Activated T-helper 1 cell treated with anti-CD3 and anti-CD28 coated beads, Interleukin-12 subunit alpha, Interleukin-12 subunit beta, Interleukin-2, Interleukin-4 antibody, amounts not matched to agents 30 ng/mL and 10 ng/mL and 1 ng/mL, durations not matched to agents 14 hours and 24 hours and 36 hours (primary cell): Measurements from ENCODE around the gene TMEM182. TPM values are rescaled to one million over a fixed set of nuclear protein-coding genes. Genes with fewer than 3 reads are reported as not detected.

ENCODE experiments used
- DNase-seq: peaks from one replicate; pipeline ENCODE4 v3.0.0; 2021; ENCODE audit warnings: low spot score
- H3K27ac Mint-ChIP-seq: one replicate; pipeline ENCODE4 v1.8.0; 2021; ENCODE audit warnings: mild to moderate bottlenecking, mixed read lengths
- H3K27me3 Mint-ChIP-seq: one replicate; pipeline ENCODE4 v1.8.0; 2022; ENCODE audit warnings: mild to moderate bottlenecking, moderate library complexity, mixed read lengths; ENCODE audit not compliant: insufficient read depth
- H3K36me3 Mint-ChIP-seq: one replicate; pipeline ENCODE4 v1.8.0; 2021; ENCODE audit warnings: low read depth, mixed read lengths
- H3K4me1 Mint-ChIP-seq: one replicate; pipeline ENCODE4 v1.8.0; 2021; ENCODE audit warnings: low read depth, mixed read lengths
- H3K4me3 Mint-ChIP-seq: one replicate; pipeline ENCODE4 v1.8.0; 2021; ENCODE audit warnings: mild to moderate bottlenecking, moderate library complexity, mixed read lengths
- H3K9me3 Mint-ChIP-seq: one replicate; pipeline ENCODE4 v1.8.0; 2021; ENCODE audit warnings: mixed read lengths
- intact Hi-C: fragments of 100-400 bp; cut with micrococcal nuclease; formaldehyde crosslinking; loops from one replicate; pipeline ENCODE4 v1.15.1; 2024
- total RNA-seq: library from RNA; stranded (reverse); gene quantifications from 2 replicates; pipeline ENCODE4 v1.2.3, GENCODE V29; 2022

Gene TMEM182
- total RNA-seq, 1 donor from 2014 or later: 4.4 TPM

DNA sequence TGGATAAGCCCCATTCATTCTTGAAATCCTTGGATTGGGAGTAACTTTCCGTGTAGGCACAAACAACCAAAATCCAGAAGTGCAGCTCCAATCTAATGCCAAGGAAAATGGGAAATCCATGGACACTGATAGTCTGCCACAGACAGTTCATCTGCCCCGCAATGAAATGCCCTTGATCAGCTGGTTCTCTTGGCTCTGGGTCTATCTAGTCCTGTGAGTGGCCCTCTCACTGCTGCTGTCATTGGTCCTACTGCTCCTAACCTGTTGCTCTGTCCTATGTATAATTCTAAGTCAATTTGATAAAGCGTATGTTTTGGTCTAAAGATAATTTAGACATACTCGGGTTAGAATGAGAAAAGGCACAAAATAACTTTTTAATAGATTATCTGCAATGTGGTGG, 13.7 kb upstream of the TMEM182 start:
- intact Hi-C loops: no loop called here
- Mint-ChIP-seq H3K27ac (no peak overlapping the region), H3K36me3 (no peaks in the 10 kb centered on the region), H3K27me3 (peaks cover 6% of the 10 kb centered on the region), H3K9me3 (no peaks in the 10 kb centered on the region), H3K4me1 (no peaks in the 10 kb centered on the region), H3K4me3 (no peak overlapping the region)
- DNase-seq: no peak

DNA sequence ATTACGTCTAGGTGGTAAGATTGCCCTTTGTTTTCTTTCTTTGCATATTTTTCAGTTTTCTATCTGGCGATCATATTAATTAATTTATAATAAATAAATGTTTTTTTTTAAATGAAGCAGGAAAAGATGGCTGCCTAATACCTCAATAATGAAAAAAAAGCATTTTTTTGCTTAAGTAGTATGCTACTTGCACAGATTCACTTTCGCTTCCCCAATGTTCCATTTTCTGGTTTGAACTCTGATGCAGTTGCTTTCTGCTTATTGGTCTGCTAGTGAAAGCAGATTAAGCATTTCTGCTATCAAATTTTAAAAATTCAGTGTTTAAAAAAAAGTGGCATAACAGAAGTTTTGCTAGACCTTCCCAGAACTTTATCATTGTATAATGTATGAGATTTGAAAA, 11.9 kb upstream of the TMEM182 start:
- Mint-ChIP-seq H3K4me1 (no peaks in the 10 kb centered on the region), H3K27ac (no peak overlapping the region), H3K4me3 (no peak overlapping the region), H3K36me3 (no peaks in the 10 kb centered on the region), H3K9me3 (no peaks in the 10 kb centered on the region), H3K27me3 (peaks cover 1% of the 10 kb centered on the region)
- intact Hi-C loops: no loop called here
- DNase-seq: no peak

DNA sequence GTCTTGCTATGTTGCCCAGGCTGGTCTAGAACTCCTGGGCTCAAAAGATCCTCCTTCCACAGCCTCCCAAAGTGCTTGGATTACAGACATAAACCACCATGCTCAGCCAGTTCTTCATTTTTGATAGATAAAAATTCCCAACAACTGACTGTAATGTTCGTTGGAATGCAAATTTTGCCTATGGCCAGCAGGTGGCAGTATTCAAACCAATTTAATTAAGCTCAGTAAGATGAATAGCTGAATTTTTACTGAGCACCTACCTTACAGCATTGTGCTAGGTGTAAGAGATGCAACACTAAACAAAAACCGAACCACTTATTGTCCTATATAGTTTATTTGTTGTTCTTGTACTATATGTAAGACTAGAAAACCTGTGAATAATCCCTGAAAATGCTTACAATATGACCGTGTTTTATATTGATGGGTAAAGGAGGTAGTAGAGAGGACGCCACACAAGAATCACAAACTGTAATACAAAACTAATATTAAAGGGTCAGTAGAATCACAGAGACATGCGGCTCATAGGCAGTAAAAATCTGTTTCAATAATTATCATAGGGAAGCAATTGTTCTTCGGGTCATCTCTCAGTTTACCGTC, 8.2 kb upstream of the TMEM182 start:
- Mint-ChIP-seq H3K36me3 (no peaks in the 10 kb centered on the region), H3K4me1 (no peaks in the 10 kb centered on the region), H3K4me3 (no peak overlapping the region), H3K27ac (no peak overlapping the region), H3K27me3 (no peaks in the 10 kb centered on the region), H3K9me3 (no peaks in the 10 kb centered on the region)
- intact Hi-C loops: loop anchor here (1.0 kb wide), 1 partner anchor 53 kb away; no protein-coding TSS in a partner anchor
- no peak for DNase-seq

GRCh38 chr2:102754456-102755145, 7.2 kb upstream of the TMEM182 start:
- H3K4me3 Mint-ChIP-seq: no peak overlapping the region
- no peak overlapping the region for H3K27ac Mint-ChIP-seq
- no peaks in the 10 kb centered on the region for H3K4me1 Mint-ChIP-seq
- no peaks in the 10 kb centered on the region for H3K9me3 Mint-ChIP-seq
- H3K27me3 Mint-ChIP-seq: no peaks in the 10 kb centered on the region
- H3K36me3 Mint-ChIP-seq: no peaks in the 10 kb centered on the region
- intact Hi-C loops: no loop called here
- no peak for DNase-seq

- intact Hi-C loops: no loop called here
- no peak for DNase-seq
- H3K27me3 Mint-ChIP-seq: no peaks in the 10 kb centered on the region
- H3K36me3 Mint-ChIP-seq: no peaks in the 10 kb centered on the region
- no peaks in the 10 kb centered on the region for H3K4me1 Mint-ChIP-seq
- no peaks in the 10 kb centered on the region for H3K9me3 Mint-ChIP-seq
- H3K27ac Mint-ChIP-seq: no peak overlapping the region
- H3K4me3 Mint-ChIP-seq: no peak overlapping the region
These were observed 6.5 kb upstream of the TMEM182 start for GRCh38 chr2:102755284-102755683.

DNA sequence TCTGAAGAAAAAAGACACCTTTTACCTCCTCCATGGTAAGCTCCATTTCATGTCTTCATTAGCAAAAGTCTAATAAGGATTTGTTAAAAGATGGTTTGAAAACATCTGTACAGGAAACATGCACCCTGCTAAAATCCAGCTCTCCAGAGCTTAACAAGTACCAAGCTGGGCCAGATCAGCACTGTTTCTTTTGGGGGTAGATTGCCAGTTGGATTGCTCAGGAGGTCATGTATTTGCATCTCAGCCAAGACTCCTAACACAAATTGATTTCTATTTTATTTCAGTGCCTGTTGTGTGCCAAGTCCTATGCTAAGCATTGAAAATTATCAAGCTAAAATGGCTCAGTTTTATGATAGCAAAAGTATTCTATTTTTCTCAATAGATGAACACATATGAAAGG, 3.4 kb upstream of the TMEM182 start:
- Mint-ChIP-seq H3K4me3 (no peak overlapping the region), H3K27me3 (no peaks in the 10 kb centered on the region), H3K9me3 (no peaks in the 10 kb centered on the region), H3K27ac (no peak overlapping the region), H3K36me3 (no peaks in the 10 kb centered on the region), H3K4me1 (no peaks in the 10 kb centered on the region)
- no peak for DNase-seq
- intact Hi-C loops: no loop called here

- H3K4me1 Mint-ChIP-seq: no peaks in the 10 kb centered on the region
- intact Hi-C loops: no loop called here
- H3K4me3 Mint-ChIP-seq: no peak overlapping the region
- DNase-seq: no peak
- H3K9me3 Mint-ChIP-seq: no peaks in the 10 kb centered on the region
- no peaks in the 10 kb centered on the region for H3K27me3 Mint-ChIP-seq
- H3K36me3 Mint-ChIP-seq: no peaks in the 10 kb centered on the region
- no peak overlapping the region for H3K27ac Mint-ChIP-seq
These were observed 2.3 kb downstream of the TMEM182 start for GRCh38 chr2:102764083-102764482.

DNA sequence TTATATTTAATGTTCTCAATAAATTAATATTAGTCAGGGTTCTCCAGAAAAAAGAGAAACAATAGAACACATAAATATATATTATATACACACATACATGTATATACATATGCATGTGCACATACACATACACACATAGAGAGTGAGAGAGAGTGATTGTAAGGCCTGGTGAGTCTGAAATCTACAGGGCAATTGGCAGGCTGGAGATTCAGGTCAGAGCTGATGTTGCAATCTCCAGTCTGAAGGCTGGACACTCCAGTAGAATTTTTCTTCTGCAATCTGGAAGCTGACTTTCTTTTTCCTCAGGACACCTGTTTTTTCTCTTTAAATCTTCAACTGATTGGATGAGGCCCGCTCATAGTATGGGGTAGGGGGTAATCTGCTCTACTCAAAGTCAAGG, 3.2 kb downstream of the TMEM182 start:
- no peaks in the 10 kb centered on the region for H3K36me3 Mint-ChIP-seq
- no peak overlapping the region for H3K27ac Mint-ChIP-seq
- no peak overlapping the region for H3K4me3 Mint-ChIP-seq
- H3K27me3 Mint-ChIP-seq: no peaks in the 10 kb centered on the region
- H3K9me3 Mint-ChIP-seq: no peaks in the 10 kb centered on the region
- intact Hi-C loops: no loop called here
- H3K4me1 Mint-ChIP-seq: no peaks in the 10 kb centered on the region
- DNase-seq: no peak

GRCh38 chr2:102768253-102768652, 6.4 kb downstream of the TMEM182 start:
- DNase-seq: no peak
- H3K27ac Mint-ChIP-seq: no peak overlapping the region
- H3K4me1 Mint-ChIP-seq: no peaks in the 10 kb centered on the region
- no peak overlapping the region for H3K4me3 Mint-ChIP-seq
- intact Hi-C loops: no loop called here
- no peaks in the 10 kb centered on the region for H3K27me3 Mint-ChIP-seq
- no peaks in the 10 kb centered on the region for H3K9me3 Mint-ChIP-seq
- no peaks in the 10 kb centered on the region for H3K36me3 Mint-ChIP-seq

- no peak for DNase-seq
- H3K36me3 Mint-ChIP-seq: no peaks in the 10 kb centered on the region
- H3K4me1 Mint-ChIP-seq: no peaks in the 10 kb centered on the region
- intact Hi-C loops: no loop called here
- H3K27ac Mint-ChIP-seq: no peak overlapping the region
- H3K27me3 Mint-ChIP-seq: no peaks in the 10 kb centered on the region
- no peaks in the 10 kb centered on the region for H3K9me3 Mint-ChIP-seq
- H3K4me3 Mint-ChIP-seq: no peak overlapping the region
These were observed 7.1 kb downstream of the TMEM182 start for GRCh38 chr2:102768892-102769291.

DNA sequence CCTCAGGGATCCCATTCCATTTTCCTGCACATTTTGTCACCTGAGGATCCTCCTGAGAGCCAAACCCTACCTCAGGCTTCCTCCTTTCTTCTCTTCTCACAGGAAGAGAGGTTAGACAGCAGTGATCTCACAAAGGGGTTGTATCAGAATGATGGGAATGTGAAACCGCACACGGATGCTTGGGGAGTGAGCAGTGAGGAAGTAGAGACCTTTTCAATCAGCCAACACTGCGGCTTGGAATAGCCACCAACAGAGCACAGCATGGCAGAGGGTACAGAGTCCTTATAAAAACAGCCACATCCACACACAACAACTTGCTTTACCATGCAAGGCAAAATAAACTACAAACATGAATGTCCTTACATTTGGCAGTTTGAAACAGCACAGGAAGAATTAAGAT, 8.7 kb downstream of the TMEM182 start:
- H3K9me3 Mint-ChIP-seq: no peaks in the 10 kb centered on the region
- H3K27ac Mint-ChIP-seq: no peak overlapping the region
- DNase-seq: no peak
- H3K4me3 Mint-ChIP-seq: no peak overlapping the region
- no peaks in the 10 kb centered on the region for H3K36me3 Mint-ChIP-seq
- H3K4me1 Mint-ChIP-seq: no peaks in the 10 kb centered on the region
- no peaks in the 10 kb centered on the region for H3K27me3 Mint-ChIP-seq
- intact Hi-C loops: no loop called here

GRCh38 chr2:102771114-102771513, 9.3 kb downstream of the TMEM182 start:
- H3K9me3 Mint-ChIP-seq: no peaks in the 10 kb centered on the region
- intact Hi-C loops: no loop called here
- no peak overlapping the region for H3K27ac Mint-ChIP-seq
- no peak overlapping the region for H3K4me3 Mint-ChIP-seq
- H3K36me3 Mint-ChIP-seq: no peaks in the 10 kb centered on the region
- H3K27me3 Mint-ChIP-seq: no peaks in the 10 kb centered on the region
- no peaks in the 10 kb centered on the region for H3K4me1 Mint-ChIP-seq
- DNase-seq: no peak

DNA sequence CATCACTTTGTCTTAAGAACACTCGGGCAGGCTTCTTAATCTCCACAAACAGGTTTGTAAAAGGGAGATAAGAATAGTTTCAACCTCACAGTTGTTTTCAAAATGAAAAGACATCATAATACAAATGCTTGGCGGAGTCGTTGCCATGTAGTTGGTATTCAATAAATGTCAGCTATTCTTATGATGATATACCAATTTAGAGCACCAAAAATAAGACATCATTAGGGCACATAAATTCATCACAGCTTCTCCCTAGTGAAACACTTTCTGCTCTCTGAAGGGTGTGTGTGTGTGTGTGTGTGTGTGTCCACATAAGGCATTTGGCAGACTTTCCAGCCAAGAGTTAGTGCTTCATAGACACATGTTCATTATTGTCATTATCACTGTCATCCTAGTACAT, 10.8 kb downstream of the TMEM182 start:
- no peaks in the 10 kb centered on the region for H3K27me3 Mint-ChIP-seq
- H3K36me3 Mint-ChIP-seq: peaks cover 2% of the 10 kb centered on the region
- no peak for DNase-seq
- no peaks in the 10 kb centered on the region for H3K9me3 Mint-ChIP-seq
- no peaks in the 10 kb centered on the region for H3K4me1 Mint-ChIP-seq
- intact Hi-C loops: no loop called here
- H3K27ac Mint-ChIP-seq: no peak overlapping the region
- no peak overlapping the region for H3K4me3 Mint-ChIP-seq
